Gastroesophageal sphincter (tissue), 4 donors: ENCODE data around the gene PATJ. TPM values are rescaled to one million over a fixed set of nuclear protein-coding genes. Genes with fewer than 3 reads are reported as not detected.

Source experiments
- ATAC-seq: fragments of 150-250 bp; one replicate; pipeline ENCODE4 v1.9.1; 2016; ENCODE audit warnings: mild to moderate bottlenecking, moderate library complexity
- H3K27ac ChIP-seq, 4 donors: fragments of 200-600 bp; sonication (generic) in 3 of 4; 1 replicate in 3 of 4; 2 replicates in 1 of 4; pipeline ENCODE4 v1.5.1; 2016 to 2019
- H3K27me3 ChIP-seq: fragments of 200-600 bp; sonication (generic); one replicate; pipeline ENCODE4 v1.5.1; 2019
- H3K36me3 ChIP-seq, 2 donors: fragments of 200-600 bp; sonication (generic); one replicate each; pipeline ENCODE4 v1.5.1; 2019; ENCODE audit warnings: control low read depth in 1 of 2
- H3K4me1 ChIP-seq, 3 donors: fragments of 200-600 bp; sonication (generic); 1 replicate in 2 of 3; 2 replicates in 1 of 3; pipeline ENCODE4 v1.5.1; 2016 to 2019; ENCODE audit warnings: control low read depth in 2 of 3
- H3K4me3 ChIP-seq, 2 donors: fragments of 200-600 bp; sonication (generic); one replicate each; pipeline ENCODE4 v1.5.1; 2019; ENCODE audit warnings: mild to moderate bottlenecking in 1 of 2, moderate library complexity in 1 of 2
- H3K9me3 ChIP-seq, 3 donors: fragments of 200-600 bp; sonication (generic); one replicate each; pipeline ENCODE4 v1.5.1; 2017 to 2019; ENCODE audit warnings: control low read depth in 2 of 3
- CTCF ChIP-seq, 4 experiments: fragments of 200-600 bp in 2 of 4; fragments of 450-650 bp in 2 of 4; sonication (generic) in 1 of 4; IDR thresholded peaks; one replicate each; pipeline ENCODE4 v1.5.1; 2017 to 2019; ENCODE audit warnings: antibody characterized with exemption in 4 of 4, mild to moderate bottlenecking in 2 of 4, moderate library complexity in 2 of 4
- EP300 ChIP-seq: sonication (generic); formaldehyde crosslinking; IDR thresholded peaks from one replicate; pipeline ENCODE4 v1.6.1; 2017; ENCODE audit warnings: antibody characterized with exemption, mild to moderate bottlenecking
- POLR2A ChIP-seq, 2 donors: fragments of 450-650 bp; IDR thresholded peaks; one replicate each; pipeline ENCODE4 v1.6.1; 2017; ENCODE audit warnings: antibody characterized with exemption in 2 of 2, mild to moderate bottlenecking in 2 of 2, moderate library complexity in 1 of 2
- POLR2AphosphoS5 ChIP-seq: sonication (generic); formaldehyde crosslinking; IDR thresholded peaks from one replicate; pipeline ENCODE4 v1.6.1; 2017; ENCODE audit warnings: antibody characterized with exemption
- WGBS, 2 donors: methylation state at CpG; one replicate each; pipeline ENCODE4 v1.1.5; 2018; ENCODE audit warnings: low coverage in 1 of 2; 5-methylcytosine and 5-hydroxymethylcytosine counted together
- total RNA-seq, 4 donors: library from RNA; depleted of rRNA; stranded (reverse); fragments of >200 nt; gene quantifications; one replicate each; pipeline ENCODE4 v1.1.0, GENCODE V29; 2016

Gene PATJ
- total RNA-seq, 4 donors from 2014 or later: 34.8 to 59.0 (median 37.1) TPM

GRCh38 chr1:62198781-62199125 lies 456.5 kb downstream of the PATJ start:
- TF ChIP-seq CTCF (IDR thresholded peaks at IDR 0.05): no peak
- TF ChIP-seq POLR2AphosphoS5: no peak
- no peak for TF ChIP-seq POLR2A (IDR thresholded peaks at IDR 0.05)
- TF ChIP-seq EP300: no peak
- H3K27ac ChIP-seq: no peak overlapping the region
- peaks cover 0 to 4% (median 0%) of the 10 kb centered on the region in 3 donors for H3K9me3 ChIP-seq
- no peaks in the 10 kb centered on the region for H3K36me3 ChIP-seq
- H3K4me1 ChIP-seq: peaks cover 0 to 5% (median 0%) of the 10 kb centered on the region in 3 donors
- WGBS, 2 donors: 10 to 18% methylated on average over 3 of the region's 3 CpGs
- no peak for ATAC-seq
- peaks cover 38% of the 10 kb centered on the region for H3K27me3 ChIP-seq
- no peak overlapping the region for H3K4me3 ChIP-seq

GRCh38 chr1:62207187-62207586 lies 464.9 kb downstream of the PATJ start:
- Histone ChIP-seq H3K36me3 (no peaks in the 10 kb centered on the region), H3K27ac (no peak overlapping the region), H3K9me3 (peaks cover 0 to 22% (median 0%) of the 10 kb centered on the region in 3 donors), H3K4me1 (no peaks in the 10 kb centered on the region), H3K27me3 (no peaks in the 10 kb centered on the region), H3K4me3 (no peak overlapping the region)
- 87 to 88% methylated on average over 1 to 2 of the region's 2 CpGs for WGBS, 2 donors
- TF ChIP-seq EP300 (no peak), POLR2AphosphoS5 (no peak), CTCF (IDR thresholded peaks at IDR 0.05) (no peak), POLR2A (IDR thresholded peaks at IDR 0.05) (no peak)
- no peak for ATAC-seq

DNA sequence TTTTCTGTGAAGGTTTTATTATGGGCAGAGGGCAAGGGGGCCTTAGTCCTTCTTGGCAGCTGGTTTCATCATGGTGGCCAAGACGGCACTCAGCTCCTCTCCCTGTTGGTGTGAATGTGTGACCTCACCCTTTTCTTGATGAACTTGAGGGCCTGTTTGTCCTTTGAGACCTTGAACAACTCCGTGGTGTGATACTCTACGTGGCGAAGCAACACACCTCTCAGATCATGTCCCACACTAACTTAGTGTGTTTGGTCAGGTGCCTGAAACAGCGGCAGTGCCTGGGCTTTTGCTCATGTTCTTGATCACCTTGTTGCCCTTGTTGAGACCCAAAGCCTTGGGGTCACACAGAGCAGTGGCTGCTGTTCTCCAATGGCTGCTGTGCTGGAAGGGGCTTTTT lies 465.8 kb downstream of the PATJ start:
- peaks cover 0 to 22% (median 0%) of the 10 kb centered on the region in 3 donors for H3K9me3 ChIP-seq
- H3K27ac ChIP-seq: no peak overlapping the region
- no peaks in the 10 kb centered on the region for H3K4me1 ChIP-seq
- no peak for ATAC-seq
- H3K4me3 ChIP-seq: no peak overlapping the region
- WGBS, 2 donors: 98 to 100% methylated on average over 1 to 5 of the region's 5 CpGs
- no peaks in the 10 kb centered on the region for H3K36me3 ChIP-seq
- no peaks in the 10 kb centered on the region for H3K27me3 ChIP-seq
- TF ChIP-seq POLR2A (IDR thresholded peaks at IDR 0.05): no peak

- Histone ChIP-seq H3K4me3 (no peak overlapping the region), H3K4me1 (no peaks in the 10 kb centered on the region), H3K36me3 (no peaks in the 10 kb centered on the region), H3K9me3 (peaks cover 0 to 22% (median 0%) of the 10 kb centered on the region in 3 donors), H3K27me3 (no peaks in the 10 kb centered on the region), H3K27ac (no peak overlapping the region)
- ATAC-seq: no peak
- WGBS, 2 donors: 0 to 43% methylated on average over 1 of the region's 1 CpG
- TF ChIP-seq CTCF (IDR thresholded peaks at IDR 0.05): no peak
- TF ChIP-seq EP300: no peak
- TF ChIP-seq POLR2A (IDR thresholded peaks at IDR 0.05): no peak
- TF ChIP-seq POLR2AphosphoS5: no peak
These were observed 466.7 kb downstream of the PATJ start for GRCh38 chr1:62208970-62209369.

GRCh38 chr1:62209931-62210595 lies 467.8 kb downstream of the PATJ start:
- H3K4me1 ChIP-seq: no peaks in the 10 kb centered on the region
- H3K27ac ChIP-seq: no peak overlapping the region
- no peak for TF ChIP-seq EP300
- no peak for TF ChIP-seq POLR2A (IDR thresholded peaks at IDR 0.05)
- no peak for TF ChIP-seq CTCF (IDR thresholded peaks at IDR 0.05)
- no peak for TF ChIP-seq POLR2AphosphoS5
- H3K27me3 ChIP-seq: no peaks in the 10 kb centered on the region
- H3K36me3 ChIP-seq: no peaks in the 10 kb centered on the region
- H3K9me3 ChIP-seq: peaks cover 0 to 22% (median 0%) of the 10 kb centered on the region in 3 donors
- WGBS, 2 donors: 76% methylated on average over 1 of the region's 1 CpG; no CpG with 5 or more reads in 1 of the 2 donors
- no peak overlapping the region for H3K4me3 ChIP-seq
- no peak for ATAC-seq
